ENCODE results near the gene NEUROD6. TPM values are rescaled to one million over a fixed set of nuclear protein-coding genes. Genes with fewer than 3 reads are reported as not detected.

The NEUROD6 gene
- total RNA-seq, 1 experiment from 2014 or later = not detected

DNA sequence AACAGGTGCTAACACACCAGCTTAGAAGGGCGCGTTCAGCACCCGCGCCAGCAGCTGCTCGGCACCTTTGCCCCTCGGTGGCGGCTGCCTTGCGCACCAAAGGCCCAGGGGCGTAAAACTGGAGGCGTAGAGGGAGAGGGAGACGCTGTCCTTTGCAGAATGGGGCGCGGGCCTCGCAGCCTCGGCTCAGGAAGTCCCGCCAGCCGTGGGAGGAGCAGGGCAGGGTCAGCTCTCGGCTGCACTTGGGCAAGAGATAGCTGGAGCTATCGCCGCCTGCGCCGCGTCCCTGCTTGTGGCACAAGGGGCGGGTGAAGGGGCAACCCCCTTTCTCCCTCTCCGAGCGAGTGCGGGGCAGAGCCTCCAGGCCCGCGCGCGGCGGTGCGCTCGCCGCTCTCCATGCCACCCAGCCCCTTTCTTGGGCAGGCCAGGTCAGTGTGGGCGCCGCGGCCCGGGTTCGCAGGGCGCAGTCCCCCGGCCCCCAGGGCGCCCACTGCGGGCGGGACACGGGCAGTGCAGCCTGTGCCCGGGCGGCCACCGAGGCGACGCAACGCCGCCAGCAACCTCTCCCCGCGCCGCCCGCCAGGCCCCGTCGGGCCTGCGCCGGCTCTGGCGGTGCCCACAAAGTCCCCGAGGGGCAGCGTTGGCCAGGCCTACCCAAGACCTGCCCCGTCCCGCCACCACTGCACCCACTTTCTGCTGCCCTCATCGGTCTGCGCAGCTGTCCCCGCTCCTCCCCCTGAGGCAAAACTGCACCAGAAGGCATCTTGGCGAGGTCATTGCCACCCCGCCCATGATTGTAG is 4.1 kb downstream of the NEUROD6 start:
- intact Hi-C loops (cut with micrococcal nuclease; ENCODE audit: unreplicated experiment) = no loop called here
- Histone ChIP-seq H3K4me1 (no peaks in the 10 kb centered on the region), H3K36me3 (ENCODE audit: control insufficient read depth, insufficient read depth, low read length) (no peaks in the 10 kb centered on the region), H3K4me3 (ENCODE audit: low read depth, low read length) (peak overlapping the region; percentile 20), H3K27me3 (replicated peaks; ENCODE audit: control insufficient read depth, insufficient read depth, low read length) (no peaks in the 10 kb centered on the region), H3K9me3 (no peaks in the 10 kb centered on the region)
- no TSS peak for BruUV-seq (replicated peaks)
- CTCF ChIA-PET = no interaction called here
- Mint-ChIP-seq H3K4me3 (ENCODE audit: unreplicated experiment) (peak overlapping the region; percentile 63), H3K4me1 (ENCODE audit: low read depth, unreplicated experiment) (no peaks in the 10 kb centered on the region), H3K9me3 (ENCODE audit: unreplicated experiment) (no peaks in the 10 kb centered on the region), H3K36me3 (ENCODE audit: insufficient read depth, unreplicated experiment) (no peaks in the 10 kb centered on the region), H3K27me3 (ENCODE audit: insufficient read depth, unreplicated experiment) (peaks cover 10% of the 10 kb centered on the region), H3K27ac (ENCODE audit: unreplicated experiment) (no peak overlapping the region)
- TF ChIP-seq, protein P1, sequence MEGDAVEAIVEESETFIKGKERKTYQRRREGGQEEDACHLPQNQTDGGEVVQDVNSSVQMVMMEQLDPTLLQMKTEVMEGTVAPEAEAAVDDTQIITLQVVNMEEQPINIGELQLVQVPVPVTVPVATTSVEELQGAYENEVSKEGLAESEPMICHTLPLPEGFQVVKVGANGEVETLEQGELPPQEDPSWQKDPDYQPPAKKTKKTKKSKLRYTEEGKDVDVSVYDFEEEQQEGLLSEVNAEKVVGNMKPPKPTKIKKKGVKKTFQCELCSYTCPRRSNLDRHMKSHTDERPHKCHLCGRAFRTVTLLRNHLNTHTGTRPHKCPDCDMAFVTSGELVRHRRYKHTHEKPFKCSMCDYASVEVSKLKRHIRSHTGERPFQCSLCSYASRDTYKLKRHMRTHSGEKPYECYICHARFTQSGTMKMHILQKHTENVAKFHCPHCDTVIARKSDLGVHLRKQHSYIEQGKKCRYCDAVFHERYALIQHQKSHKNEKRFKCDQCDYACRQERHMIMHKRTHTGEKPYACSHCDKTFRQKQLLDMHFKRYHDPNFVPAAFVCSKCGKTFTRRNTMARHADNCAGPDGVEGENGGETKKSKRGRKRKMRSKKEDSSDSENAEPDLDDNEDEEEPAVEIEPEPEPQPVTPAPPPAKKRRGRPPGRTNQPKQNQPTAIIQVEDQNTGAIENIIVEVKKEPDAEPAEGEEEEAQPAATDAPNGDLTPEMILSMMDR (IDR thresholded peaks at IDR 0.05; ENCODE audit: insufficient read depth in 1 of 2, low read depth in 1 of 2, low read length in 1 of 2, severe bottlenecking in 1 of 2, unreplicated experiment in 1 of 2) = no peak
- DNase-seq = peak in 1 of 2 experiments; percentile 37
- POLR2A ChIA-PET = no interaction called here

GRCh38 chr7:31335884-31336201 is 4.7 kb downstream of the NEUROD6 start:
- Mint-ChIP-seq H3K27me3 (ENCODE audit: insufficient read depth, unreplicated experiment) (peaks cover 9% of the 10 kb centered on the region), H3K27ac (ENCODE audit: unreplicated experiment) (no peak overlapping the region), H3K36me3 (ENCODE audit: insufficient read depth, unreplicated experiment) (no peaks in the 10 kb centered on the region), H3K4me3 (ENCODE audit: unreplicated experiment) (peak overlapping the region; percentile 63), H3K9me3 (ENCODE audit: unreplicated experiment) (no peaks in the 10 kb centered on the region), H3K4me1 (ENCODE audit: low read depth, unreplicated experiment) (no peaks in the 10 kb centered on the region)
- peak in 1 of 2 experiments; percentile 8 for DNase-seq
- intact Hi-C loops (cut with micrococcal nuclease; ENCODE audit: unreplicated experiment) = no loop called here
- POLR2A ChIA-PET = no interaction called here
- Histone ChIP-seq H3K4me1 (no peaks in the 10 kb centered on the region), H3K27me3 (replicated peaks; ENCODE audit: control insufficient read depth, insufficient read depth, low read length) (no peaks in the 10 kb centered on the region), H3K4me3 (ENCODE audit: low read depth, low read length) (no peak overlapping the region), H3K36me3 (ENCODE audit: control insufficient read depth, insufficient read depth, low read length) (no peaks in the 10 kb centered on the region), H3K9me3 (no peaks in the 10 kb centered on the region)
- CTCF ChIA-PET = no interaction called here
- TF ChIP-seq, protein P1 (IDR thresholded peaks at IDR 0.05; ENCODE audit: insufficient read depth in 1 of 2, low read depth in 1 of 2, low read length in 1 of 2, severe bottlenecking in 1 of 2, unreplicated experiment in 1 of 2) = no peak
- no TSS peak for BruUV-seq (replicated peaks)

DNA sequence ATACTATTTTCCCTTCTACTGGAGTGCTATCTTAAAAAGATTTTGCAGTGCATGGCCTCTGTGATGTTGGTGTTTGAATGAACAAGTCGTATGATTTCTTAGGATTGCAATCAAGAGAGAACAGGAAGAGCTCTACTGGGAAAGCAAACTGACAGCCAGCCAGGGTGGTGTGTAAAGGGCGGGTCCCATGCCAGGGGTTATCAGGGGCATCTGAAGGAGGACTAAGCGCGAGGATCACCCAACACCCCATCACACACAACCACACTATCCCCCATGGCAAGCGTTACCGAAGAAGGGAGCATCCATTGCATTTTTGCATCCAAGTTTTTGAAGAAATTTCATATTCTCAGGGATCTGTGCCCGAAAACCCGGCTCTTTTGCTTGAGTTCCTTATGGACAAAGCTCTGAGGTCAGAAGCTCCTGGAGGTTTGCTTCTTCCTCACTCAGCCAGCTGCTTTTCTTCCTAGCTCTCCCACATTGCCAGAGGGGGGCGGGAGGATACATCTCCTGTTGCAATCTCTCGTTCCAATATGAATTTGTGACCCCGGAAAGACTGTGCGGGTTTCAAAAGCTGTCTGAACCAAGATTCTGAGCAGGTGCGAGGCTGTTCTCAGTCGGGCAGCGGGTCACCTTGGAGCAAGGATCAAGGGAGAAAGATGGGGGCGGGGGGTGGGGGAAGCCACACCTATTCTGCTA is 5.2 kb downstream of the NEUROD6 start:
- H3K4me1 Mint-ChIP-seq (ENCODE audit: low read depth, unreplicated experiment) = no peaks in the 10 kb centered on the region
- no peak overlapping the region for H3K4me3 ChIP-seq (ENCODE audit: low read depth, low read length)
- no peak for DNase-seq
- BruUV-seq (replicated peaks) = no TSS peak
- H3K4me3 Mint-ChIP-seq (ENCODE audit: unreplicated experiment) = peak overlapping the region; percentile 63
- no peak overlapping the region for H3K27ac Mint-ChIP-seq (ENCODE audit: unreplicated experiment)
- H3K27me3 ChIP-seq (replicated peaks; ENCODE audit: control insufficient read depth, insufficient read depth, low read length) = no peaks in the 10 kb centered on the region
- CTCF ChIA-PET = no interaction called here
- no peaks in the 10 kb centered on the region for H3K9me3 ChIP-seq
- TF ChIP-seq, protein P1 (IDR thresholded peaks at IDR 0.05; ENCODE audit: insufficient read depth in 1 of 2, low read depth in 1 of 2, low read length in 1 of 2, severe bottlenecking in 1 of 2, unreplicated experiment in 1 of 2) = no peak
- POLR2A ChIA-PET = no interaction called here
- H3K27me3 Mint-ChIP-seq (ENCODE audit: insufficient read depth, unreplicated experiment) = peaks cover 8% of the 10 kb centered on the region
- no peaks in the 10 kb centered on the region for H3K36me3 Mint-ChIP-seq (ENCODE audit: insufficient read depth, unreplicated experiment)
- H3K36me3 ChIP-seq (ENCODE audit: control insufficient read depth, insufficient read depth, low read length) = no peaks in the 10 kb centered on the region
- intact Hi-C loops (cut with micrococcal nuclease; ENCODE audit: unreplicated experiment) = no loop called here
- H3K9me3 Mint-ChIP-seq (ENCODE audit: unreplicated experiment) = no peaks in the 10 kb centered on the region
- H3K4me1 ChIP-seq = no peaks in the 10 kb centered on the region

Data from Caco-2 (cell line).